ENCODE measurements around the gene TTC6.
"Not testable (repeated sequence)": the region's sequence is repeated elsewhere in the genome, so short reads cannot be mapped to it uniquely, and the experiment has no call there.

TTC6 gene

GRCh38 chr14:37594971-37595808 is at the start of gene TTC6, which contains the start of gene FOXA1:
Gene TTC6, plus strand, starts transcription at chr14:37595629. Its CDS starts 26,436 bp downstream, at chr14:37622065.
Gene FOXA1, minus strand, starts transcription at chr14:37595249. Its CDS starts 277 bp downstream, at chr14:37594972.
- DNase-seq (ENCODE audit: low read depth in 1 of 2, low spot score in 1 of 2), result no peak

GRCh38 chr14:37546621-37547447 is 48.6 kb upstream of the TTC6 start:
- no peak for DNase-seq (ENCODE audit: low read depth in 1 of 2, low spot score in 1 of 2)

- DNase-seq (ENCODE audit: low read depth in 1 of 2, low spot score in 1 of 2), result no peak
Measured at GRCh38 chr14:37550511-37550910, 44.9 kb upstream of the TTC6 start.

GRCh38 chr14:37551119-37551518 is 44.3 kb upstream of the TTC6 start:
- no peak for DNase-seq (ENCODE audit: low read depth in 1 of 2, low spot score in 1 of 2)

GRCh38 chr14:37553935-37554550 is 41.4 kb upstream of the TTC6 start:
- no peak for DNase-seq (ENCODE audit: low read depth in 1 of 2, low spot score in 1 of 2)

- DNase-seq (ENCODE audit: low read depth in 1 of 2, low spot score in 1 of 2), result not testable (repeated sequence)
Measured at GRCh38 chr14:37555596-37555995, 39.8 kb upstream of the TTC6 start.

GRCh38 chr14:37558740-37559139 is 36.7 kb upstream of the TTC6 start:
- no peak for DNase-seq (ENCODE audit: low read depth in 1 of 2, low spot score in 1 of 2)

GRCh38 chr14:37559386-37559785 is 36.0 kb upstream of the TTC6 start:
- DNase-seq (ENCODE audit: low read depth in 1 of 2, low spot score in 1 of 2), result no peak

GRCh38 chr14:37563189-37563588 is 32.2 kb upstream of the TTC6 start:
- no peak for DNase-seq (ENCODE audit: low read depth in 1 of 2, low spot score in 1 of 2)

GRCh38 chr14:37565550-37565949 is 29.9 kb upstream of the TTC6 start:
- no peak for DNase-seq (ENCODE audit: low read depth in 1 of 2, low spot score in 1 of 2)

GRCh38 chr14:37566811-37567371 is 28.5 kb upstream of the TTC6 start:
- DNase-seq (ENCODE audit: low read depth in 1 of 2, low spot score in 1 of 2), result no peak

GRCh38 chr14:37569729-37570128 is 25.7 kb upstream of the TTC6 start:
- no peak for DNase-seq (ENCODE audit: low read depth in 1 of 2, low spot score in 1 of 2)

- DNase-seq (ENCODE audit: low read depth in 1 of 2, low spot score in 1 of 2), result no peak
Measured at GRCh38 chr14:37571391-37571790, 24.0 kb upstream of the TTC6 start.

- DNase-seq (ENCODE audit: low read depth in 1 of 2, low spot score in 1 of 2), result no peak
Measured at GRCh38 chr14:37573356-37573755, 22.1 kb upstream of the TTC6 start.

GRCh38 chr14:37579274-37579673 is 16.2 kb upstream of the TTC6 start:
- no peak for DNase-seq (ENCODE audit: low read depth in 1 of 2, low spot score in 1 of 2)

GRCh38 chr14:37580146-37580545 is 15.3 kb upstream of the TTC6 start:
- no peak for DNase-seq (ENCODE audit: low read depth in 1 of 2, low spot score in 1 of 2)

GRCh38 chr14:37583358-37584210 is 11.8 kb upstream of the TTC6 start:
- DNase-seq (ENCODE audit: low read depth in 1 of 2, low spot score in 1 of 2), result no peak

- DNase-seq (ENCODE audit: low read depth in 1 of 2, low spot score in 1 of 2), result no peak
Measured at GRCh38 chr14:37584211-37585100, 11.0 kb upstream of the TTC6 start.

GRCh38 chr14:37585101-37585511 is 10.3 kb upstream of the TTC6 start:
- no peak for DNase-seq (ENCODE audit: low read depth in 1 of 2, low spot score in 1 of 2)

All from activated T-helper 1 cell treated with anti-CD3 and anti-CD28 coated beads, Interleukin-2, amount 50 U/mL, for 16 hours (primary cell).